SK-N-MC (cell line): Measurements from ENCODE around the gene DGUOK.
"Not testable (repeated sequence)": the region's sequence is repeated elsewhere in the genome, so short reads cannot be mapped to it uniquely, and the experiment has no call there.

Source experiments
- DNase-seq: peaks from one replicate; pipeline ENCODE4 v3.0.0-alpha.2; 2011; ENCODE audit warnings: low read depth, low spot score
- H3K27ac ChIP-seq: fragments of 200-600 bp; sonication (generic); 2 replicates; pipeline ENCODE4 v1.5.1; 2016; ENCODE audit warnings: mixed run types
- H3K36me3 ChIP-seq: fragments of 200-600 bp; sonication (generic); 2 replicates; pipeline ENCODE4 v1.6.1; 2017; ENCODE audit warnings: antibody characterized with exemption, low read length, mixed read lengths; ENCODE audit not compliant: insufficient read depth
- H3K4me3 ChIP-seq: fragments of 200-600 bp; sonication (generic); 2 replicates; pipeline ENCODE4 v1.5.1; 2016
- H3K9ac ChIP-seq: fragments of 200-600 bp; sonication (generic); 2 replicates; pipeline ENCODE4 v1.8.0; 2017; ENCODE audit warnings: mixed run types, mixed read lengths; ENCODE audit not compliant: insufficient read length
- H3K9me3 ChIP-seq: fragments of 200-600 bp; sonication (generic); 2 replicates; pipeline ENCODE4 v1.6.1; 2017; ENCODE audit warnings: low read depth, mild to moderate bottlenecking, antibody characterized with exemption, low read length, moderate library complexity, mixed read lengths
- EZH2 ChIP-seq: fragments of 200-600 bp; sonication (generic); IDR thresholded peaks from one replicate; pipeline ENCODE4 v1.6.1; 2017; ENCODE audit warnings: antibody characterized with exemption
- FOXP2 ChIP-seq: optimal IDR thresholded peaks from 2 replicates; pipeline ENCODE3; 2011; ENCODE audit warnings: mild to moderate bottlenecking, moderate library complexity; ENCODE audit not compliant: insufficient read depth; ENCODE audit errors: extremely low read length, control extremely low read depth
- POLR2AphosphoS5 ChIP-seq: IDR thresholded peaks from 2 replicates; pipeline ENCODE4 v1.6.1; 2012; ENCODE audit warnings: mild to moderate bottlenecking, low read depth, low read length, borderline replicate concordance

DGUOK gene

DNA sequence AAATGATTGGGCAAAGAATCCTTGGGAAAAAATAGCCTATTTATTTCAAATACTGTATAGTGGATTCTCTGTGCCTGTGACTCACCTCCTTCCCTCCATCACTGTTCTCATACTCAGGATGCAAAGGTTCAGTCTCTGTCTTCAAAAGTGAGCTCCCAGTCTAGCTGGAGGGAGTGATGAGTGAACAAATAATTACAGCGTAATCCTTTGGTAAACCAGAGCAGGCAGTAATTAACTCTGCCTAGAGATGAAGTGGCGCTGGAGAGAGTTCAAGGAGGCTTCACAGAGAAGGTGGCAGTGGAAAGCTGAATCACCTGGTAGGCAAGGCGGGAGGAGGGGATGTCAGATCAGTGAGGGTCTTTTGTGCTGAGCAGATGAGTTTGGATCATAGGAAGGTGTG is 6.5 kb downstream of the DGUOK start:
- TF ChIP-seq FOXP2 (no peak), POLR2AphosphoS5 (no peak), EZH2 (no peak)
- no peak for DNase-seq
- peaks cover 56% of the 10 kb centered on the region for H3K36me3 ChIP-seq
- H3K9ac ChIP-seq: no peak overlapping the region
- no peak overlapping the region for H3K4me3 ChIP-seq
- H3K27ac ChIP-seq: no peak overlapping the region
- no peaks in the 10 kb centered on the region for H3K9me3 ChIP-seq

DNA sequence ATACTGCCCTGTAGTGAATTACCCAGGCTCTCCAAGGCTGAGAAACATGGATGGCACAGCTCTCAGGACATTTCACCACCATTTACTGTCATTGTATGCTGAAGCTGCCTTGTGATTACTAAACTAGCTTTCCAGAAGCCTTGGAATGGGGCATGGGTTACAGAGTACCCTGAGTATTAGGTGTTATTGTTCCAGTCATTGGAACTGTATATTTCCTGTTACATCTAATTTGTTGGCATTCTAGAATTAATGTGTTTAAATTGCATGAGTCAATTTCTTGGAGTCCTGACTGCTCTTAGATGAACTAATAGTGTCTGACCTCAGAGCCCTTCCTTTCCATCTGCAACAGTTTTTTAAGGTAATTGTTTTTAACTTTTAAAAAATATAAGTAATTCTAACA is 9.0 kb downstream of the DGUOK start:
- Histone ChIP-seq H3K27ac (no peak overlapping the region), H3K9me3 (no peaks in the 10 kb centered on the region), H3K4me3 (no peak overlapping the region), H3K36me3 (peaks cover 69% of the 10 kb centered on the region), H3K9ac (no peak overlapping the region)
- no peak for DNase-seq
- no peak for TF ChIP-seq FOXP2
- TF ChIP-seq POLR2AphosphoS5: no peak
- TF ChIP-seq EZH2: no peak

DNA sequence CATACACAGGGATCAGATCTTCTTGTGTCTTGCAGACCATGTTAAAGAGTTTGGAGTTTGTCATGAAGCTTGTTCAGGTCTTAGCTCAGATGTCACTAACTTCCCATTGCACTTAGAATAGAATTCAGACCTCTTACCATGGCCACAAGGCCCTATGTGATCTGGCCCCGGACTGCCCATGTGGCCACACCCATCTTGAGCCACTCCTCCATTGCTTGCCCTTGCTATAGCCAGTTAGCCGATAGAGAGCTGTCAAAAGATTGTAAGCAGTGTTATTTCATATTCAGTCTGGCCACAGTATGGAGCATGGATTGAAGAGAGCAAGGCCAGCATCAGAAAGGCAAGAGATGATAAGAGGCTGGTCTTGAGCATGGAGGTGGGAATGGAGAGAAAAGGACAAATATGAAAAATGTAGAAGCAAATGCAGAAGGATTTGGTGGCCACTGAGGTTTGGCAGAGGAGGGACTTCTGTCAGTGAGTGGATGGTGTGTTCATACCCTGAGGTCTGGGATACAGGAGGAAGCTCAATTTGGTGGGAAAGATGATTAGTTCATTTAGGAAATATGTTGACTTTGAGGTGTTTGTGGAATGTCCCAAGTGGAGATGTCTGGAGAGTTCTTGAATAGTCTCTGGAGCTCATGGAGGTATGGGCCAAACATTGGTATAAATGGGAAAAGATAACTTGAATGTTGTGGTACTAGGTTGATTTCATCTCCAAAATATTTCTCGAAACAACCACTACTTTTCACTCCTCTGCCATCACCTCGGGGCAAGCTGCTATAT is 10.6 kb downstream of the DGUOK start:
- H3K27ac ChIP-seq: no peak overlapping the region
- no peak overlapping the region for H3K9ac ChIP-seq
- H3K4me3 ChIP-seq: no peak overlapping the region
- H3K36me3 ChIP-seq: peaks cover 66% of the 10 kb centered on the region
- H3K9me3 ChIP-seq: no peaks in the 10 kb centered on the region
- no peak for TF ChIP-seq POLR2AphosphoS5
- TF ChIP-seq EZH2: no peak
- no peak for TF ChIP-seq FOXP2
- no peak for DNase-seq

DNA sequence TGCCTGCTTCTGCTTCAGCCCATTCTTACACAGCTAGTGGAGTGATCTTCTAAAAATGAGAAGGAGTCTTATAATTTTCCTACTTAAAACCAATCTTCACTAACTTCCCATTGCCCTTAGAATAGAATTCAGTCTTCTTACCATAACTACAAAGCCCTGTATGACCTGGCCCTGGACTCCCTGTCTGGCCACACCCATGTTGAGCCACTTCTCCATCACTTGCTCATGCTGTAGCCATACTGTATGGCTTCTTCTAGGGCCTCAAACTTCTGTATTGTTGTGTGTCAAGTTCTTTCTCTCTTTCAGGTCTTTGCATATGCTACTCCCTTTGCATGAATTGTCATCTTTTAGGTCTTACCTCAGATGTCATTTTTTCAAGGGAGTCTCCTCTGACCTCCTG is 11.2 kb downstream of the DGUOK start:
- peaks cover 66% of the 10 kb centered on the region for H3K36me3 ChIP-seq
- no peak for DNase-seq
- H3K9me3 ChIP-seq: no peaks in the 10 kb centered on the region
- H3K9ac ChIP-seq: no peak overlapping the region
- H3K27ac ChIP-seq: no peak overlapping the region
- TF ChIP-seq FOXP2 (no peak), POLR2AphosphoS5 (no peak), EZH2 (no peak)
- no peak overlapping the region for H3K4me3 ChIP-seq

DNA sequence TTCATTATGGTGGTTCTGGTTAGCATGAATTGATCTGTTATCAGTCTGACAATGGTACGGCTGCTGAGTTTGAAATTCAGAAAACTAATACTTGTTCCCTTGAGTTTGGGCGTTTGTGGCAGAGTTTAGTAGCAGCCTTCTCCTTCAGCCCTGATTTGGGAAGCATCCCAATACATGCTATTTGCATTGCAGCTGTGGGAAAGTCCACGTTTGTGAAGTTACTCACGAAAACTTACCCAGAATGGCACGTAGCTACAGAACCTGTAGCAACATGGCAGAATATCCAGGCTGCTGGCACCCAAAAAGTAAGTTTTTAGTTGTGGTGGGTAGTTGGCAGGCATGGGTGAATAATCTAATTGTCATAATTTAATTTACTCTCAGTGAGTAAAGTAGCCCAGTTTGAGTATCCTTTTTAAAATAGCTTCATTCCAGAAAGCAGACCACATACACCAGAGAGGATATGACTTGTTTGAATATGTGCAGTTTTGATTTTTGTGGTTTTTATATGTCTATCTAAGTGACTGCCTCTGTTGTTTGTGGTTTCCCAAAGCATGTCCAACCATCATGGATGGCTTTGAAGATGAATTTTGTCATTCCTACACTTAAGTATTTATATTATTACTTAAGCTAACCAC is 12.2 kb downstream of the DGUOK start:
- Histone ChIP-seq H3K27ac (no peak overlapping the region), H3K9me3 (no peaks in the 10 kb centered on the region), H3K9ac (no peak overlapping the region), H3K36me3 (peaks cover 65% of the 10 kb centered on the region), H3K4me3 (no peak overlapping the region)
- DNase-seq: no peak
- TF ChIP-seq EZH2: no peak
- TF ChIP-seq FOXP2: no peak
- TF ChIP-seq POLR2AphosphoS5: no peak

DNA sequence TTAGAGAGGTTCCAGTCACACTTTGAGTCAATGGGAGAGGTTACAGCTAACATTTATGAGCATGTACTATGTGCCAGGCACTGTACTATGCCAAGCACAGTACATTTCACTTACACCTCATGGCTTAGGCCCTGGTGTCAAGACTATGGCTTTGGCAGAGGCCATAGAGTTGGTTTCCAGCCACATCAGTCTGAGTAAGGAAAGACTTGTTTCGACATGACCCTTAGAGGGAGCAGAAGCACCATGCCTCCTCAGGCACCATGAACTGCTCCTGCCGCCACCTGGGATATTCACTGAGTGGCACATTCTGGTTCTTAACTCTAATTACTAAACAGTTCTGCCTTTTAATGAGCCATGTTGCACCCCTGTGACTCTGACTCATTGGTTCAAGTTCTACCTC is 12.7 kb downstream of the DGUOK start:
- Histone ChIP-seq H3K27ac (no peak overlapping the region), H3K4me3 (no peak overlapping the region), H3K36me3 (peaks cover 66% of the 10 kb centered on the region), H3K9me3 (no peaks in the 10 kb centered on the region), H3K9ac (no peak overlapping the region)
- no peak for TF ChIP-seq EZH2
- no peak for TF ChIP-seq FOXP2
- no peak for TF ChIP-seq POLR2AphosphoS5
- no peak for DNase-seq

DNA sequence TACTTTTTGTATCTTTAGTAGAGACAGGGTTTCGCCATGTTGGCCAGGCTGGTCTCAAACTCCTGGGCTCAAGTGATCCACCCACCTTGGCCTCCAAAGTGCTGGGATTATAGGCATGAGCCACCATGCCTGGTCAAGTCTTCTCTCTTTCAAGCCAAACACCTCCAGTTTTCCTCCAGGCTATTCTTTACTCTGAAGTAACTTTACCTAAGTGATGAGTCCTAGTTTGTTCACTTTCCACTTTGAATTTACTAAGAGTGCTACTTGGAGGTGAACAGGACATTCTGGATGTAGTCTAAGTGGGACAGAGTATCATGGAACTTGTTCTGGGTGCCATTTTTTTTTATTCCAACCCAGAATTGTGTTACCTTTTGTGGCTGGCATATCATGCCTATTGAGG is 13.4 kb downstream of the DGUOK start:
- H3K4me3 ChIP-seq, H3K9me3 ChIP-seq, DNase-seq, H3K27ac ChIP-seq, H3K9ac ChIP-seq: not testable (repeated sequence)
- H3K36me3 ChIP-seq: peaks cover 71% of the 10 kb centered on the region

DNA sequence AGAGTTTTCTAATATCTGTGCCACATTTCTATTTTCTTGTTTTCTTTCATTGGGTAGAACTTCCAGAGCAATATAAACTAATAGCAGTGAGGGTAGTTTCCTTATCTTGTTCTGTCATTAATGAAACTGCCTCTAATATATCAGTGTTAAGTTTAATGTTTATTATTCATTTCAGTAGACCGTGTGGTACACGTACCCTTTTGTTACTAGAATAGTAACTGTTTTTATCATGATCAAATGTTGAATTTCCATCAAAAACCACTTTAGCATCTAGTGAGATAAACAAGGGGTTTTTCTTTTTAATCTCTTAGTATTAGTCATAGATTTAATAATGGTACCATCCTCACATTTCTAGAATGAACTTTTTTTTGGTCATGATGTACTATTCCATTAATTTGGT is 16.0 kb downstream of the DGUOK start:
- TF ChIP-seq FOXP2: no peak
- no peak for TF ChIP-seq EZH2
- no peak for TF ChIP-seq POLR2AphosphoS5
- H3K9ac ChIP-seq: no peak overlapping the region
- no peaks in the 10 kb centered on the region for H3K9me3 ChIP-seq
- DNase-seq: no peak
- H3K36me3 ChIP-seq: peaks cover 81% of the 10 kb centered on the region
- no peak overlapping the region for H3K27ac ChIP-seq
- no peak overlapping the region for H3K4me3 ChIP-seq

DNA sequence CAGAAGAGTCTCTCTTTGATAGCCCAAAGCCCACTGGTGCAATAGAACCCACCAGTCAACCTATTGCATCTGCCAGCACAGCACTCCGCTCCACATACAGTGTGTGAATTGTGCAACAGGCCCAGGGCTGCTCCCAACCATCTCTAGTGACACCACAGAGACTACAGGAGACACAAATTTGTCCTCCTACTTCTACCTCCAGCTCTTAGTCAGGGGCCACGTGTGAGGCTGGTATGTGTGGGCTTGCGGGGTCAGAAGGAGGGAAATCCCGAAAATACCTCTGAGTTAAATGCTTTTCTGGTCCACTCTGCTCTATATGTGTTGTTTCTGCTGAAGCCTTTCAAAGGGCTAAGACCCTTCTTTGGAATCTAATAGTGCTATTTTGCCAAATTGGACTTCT is 18.0 kb downstream of the DGUOK start:
- no peak for DNase-seq
- H3K4me3 ChIP-seq: no peak overlapping the region
- H3K27ac ChIP-seq: no peak overlapping the region
- no peak overlapping the region for H3K9ac ChIP-seq
- H3K36me3 ChIP-seq: peaks cover 81% of the 10 kb centered on the region
- no peaks in the 10 kb centered on the region for H3K9me3 ChIP-seq
- TF ChIP-seq POLR2AphosphoS5 (no peak), FOXP2 (no peak), EZH2 (no peak)
